ENCODE measurements around the gene SEC14L5.

SEC14L5 gene

DNA sequence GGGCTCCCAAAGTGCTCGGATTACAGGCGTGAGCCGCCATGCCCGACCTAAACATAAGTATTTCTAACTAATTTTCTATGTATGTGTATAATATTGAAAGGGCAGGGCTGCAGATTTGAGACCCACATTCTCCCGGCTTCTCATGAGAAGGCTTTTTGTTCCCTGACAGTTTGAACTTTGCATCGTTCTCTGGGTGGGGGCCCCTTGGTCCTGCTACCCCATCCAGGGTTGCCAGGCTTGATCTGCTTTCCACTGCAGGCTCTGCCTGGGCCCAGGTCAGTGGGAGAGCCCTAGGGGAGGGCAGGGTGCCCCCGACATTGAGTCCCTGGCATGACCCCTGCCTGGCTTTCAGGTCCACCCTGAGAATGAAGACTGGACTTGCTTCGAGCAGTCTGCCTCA lies 32.3 kb downstream of the SEC14L5 start:
- Histone ChIP-seq H3K36me3 (no peaks in the 10 kb centered on the region), H3K27me3 (peaks cover 52% of the 10 kb centered on the region), H3K4me3 (ENCODE audit: low read depth in 1 of 2, low read length in 1 of 2) (no peak overlapping the region), H3K27ac (no peak overlapping the region), H3K4me1 (ENCODE audit: control insufficient read depth in 1 of 2, insufficient read depth in 1 of 2, low read depth in 1 of 2, low read length in 1 of 2) (no peaks in the 10 kb centered on the region), H3K9me3 (no peaks in the 10 kb centered on the region)
- TF ChIP-seq, protein P1, sequence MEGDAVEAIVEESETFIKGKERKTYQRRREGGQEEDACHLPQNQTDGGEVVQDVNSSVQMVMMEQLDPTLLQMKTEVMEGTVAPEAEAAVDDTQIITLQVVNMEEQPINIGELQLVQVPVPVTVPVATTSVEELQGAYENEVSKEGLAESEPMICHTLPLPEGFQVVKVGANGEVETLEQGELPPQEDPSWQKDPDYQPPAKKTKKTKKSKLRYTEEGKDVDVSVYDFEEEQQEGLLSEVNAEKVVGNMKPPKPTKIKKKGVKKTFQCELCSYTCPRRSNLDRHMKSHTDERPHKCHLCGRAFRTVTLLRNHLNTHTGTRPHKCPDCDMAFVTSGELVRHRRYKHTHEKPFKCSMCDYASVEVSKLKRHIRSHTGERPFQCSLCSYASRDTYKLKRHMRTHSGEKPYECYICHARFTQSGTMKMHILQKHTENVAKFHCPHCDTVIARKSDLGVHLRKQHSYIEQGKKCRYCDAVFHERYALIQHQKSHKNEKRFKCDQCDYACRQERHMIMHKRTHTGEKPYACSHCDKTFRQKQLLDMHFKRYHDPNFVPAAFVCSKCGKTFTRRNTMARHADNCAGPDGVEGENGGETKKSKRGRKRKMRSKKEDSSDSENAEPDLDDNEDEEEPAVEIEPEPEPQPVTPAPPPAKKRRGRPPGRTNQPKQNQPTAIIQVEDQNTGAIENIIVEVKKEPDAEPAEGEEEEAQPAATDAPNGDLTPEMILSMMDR (IDR thresholded peaks at IDR 0.05), result no peak

DNA sequence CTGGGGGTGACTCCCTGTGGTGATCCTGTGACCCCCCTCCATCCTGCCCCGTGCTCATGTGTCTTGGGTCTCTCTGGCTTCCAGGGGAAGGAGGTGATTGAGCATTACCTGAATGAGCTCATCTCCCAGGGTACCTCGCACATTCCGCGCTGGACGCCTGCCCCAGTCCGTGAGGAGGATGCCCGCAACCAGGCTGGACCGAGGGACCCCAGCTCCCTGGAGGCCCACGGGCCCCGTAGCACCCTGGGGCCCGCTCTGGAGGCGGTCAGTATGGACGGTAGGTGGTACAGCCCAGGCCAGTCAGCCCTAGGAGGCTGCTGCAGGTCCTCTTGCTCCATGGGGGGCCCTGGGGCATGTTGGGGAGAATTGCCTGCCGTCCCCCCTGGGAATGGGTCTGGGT lies 33.6 kb downstream of the SEC14L5 start:
- TF ChIP-seq, protein P1 (IDR thresholded peaks at IDR 0.05), result no peak
- H3K36me3 ChIP-seq, result no peaks in the 10 kb centered on the region
- H3K4me3 ChIP-seq (ENCODE audit: low read depth in 1 of 2, low read length in 1 of 2), result no peak overlapping the region
- peaks cover 42% of the 10 kb centered on the region for H3K27me3 ChIP-seq
- H3K9me3 ChIP-seq, result no peaks in the 10 kb centered on the region
- no peaks in the 10 kb centered on the region for H3K4me1 ChIP-seq (ENCODE audit: control insufficient read depth in 1 of 2, insufficient read depth in 1 of 2, low read depth in 1 of 2, low read length in 1 of 2)
- H3K27ac ChIP-seq, result no peak overlapping the region

DNA sequence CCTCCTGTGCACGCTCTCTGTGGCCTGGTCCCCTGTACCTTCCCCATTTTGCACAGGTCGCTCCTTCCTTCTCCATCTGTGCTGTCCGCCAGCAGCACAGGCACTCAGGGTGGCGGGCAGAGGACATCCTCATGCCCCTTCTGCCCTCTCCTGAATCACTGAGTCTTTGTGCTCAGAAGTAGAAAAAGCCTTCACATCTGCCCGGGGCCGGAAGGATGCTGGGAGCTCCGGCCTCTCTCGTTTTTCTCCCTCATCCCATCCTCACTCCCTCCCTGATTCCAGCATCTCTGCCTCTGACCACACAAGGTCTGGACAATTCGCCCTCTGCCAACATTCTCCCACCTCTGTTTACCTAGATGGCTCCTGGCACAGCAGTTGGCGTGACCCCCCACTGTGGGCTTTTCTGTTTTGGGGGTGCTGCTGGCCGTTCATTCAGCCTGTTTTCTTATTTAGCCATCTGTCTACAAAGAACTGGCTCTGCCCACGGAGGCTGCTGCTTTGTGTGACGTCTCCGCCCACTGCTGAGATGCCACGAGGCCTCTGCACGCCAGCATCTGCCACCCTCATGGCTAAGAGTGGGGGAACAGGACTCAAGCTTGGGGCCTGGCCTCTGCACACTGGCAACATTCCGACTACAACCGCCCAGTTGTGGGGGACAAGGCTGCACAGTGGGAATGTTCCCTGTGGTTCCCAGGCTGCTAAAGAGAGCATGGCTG lies 36.7 kb downstream of the SEC14L5 start:
- Histone ChIP-seq H3K4me3 (ENCODE audit: low read depth in 1 of 2, low read length in 1 of 2) (no peak overlapping the region), H3K27ac (no peak overlapping the region), H3K4me1 (ENCODE audit: control insufficient read depth in 1 of 2, insufficient read depth in 1 of 2, low read depth in 1 of 2, low read length in 1 of 2) (no peaks in the 10 kb centered on the region), H3K36me3 (no peaks in the 10 kb centered on the region), H3K27me3 (peaks cover 10% of the 10 kb centered on the region), H3K9me3 (no peaks in the 10 kb centered on the region)
- TF ChIP-seq, protein P1 (IDR thresholded peaks at IDR 0.05), result no peak

DNA sequence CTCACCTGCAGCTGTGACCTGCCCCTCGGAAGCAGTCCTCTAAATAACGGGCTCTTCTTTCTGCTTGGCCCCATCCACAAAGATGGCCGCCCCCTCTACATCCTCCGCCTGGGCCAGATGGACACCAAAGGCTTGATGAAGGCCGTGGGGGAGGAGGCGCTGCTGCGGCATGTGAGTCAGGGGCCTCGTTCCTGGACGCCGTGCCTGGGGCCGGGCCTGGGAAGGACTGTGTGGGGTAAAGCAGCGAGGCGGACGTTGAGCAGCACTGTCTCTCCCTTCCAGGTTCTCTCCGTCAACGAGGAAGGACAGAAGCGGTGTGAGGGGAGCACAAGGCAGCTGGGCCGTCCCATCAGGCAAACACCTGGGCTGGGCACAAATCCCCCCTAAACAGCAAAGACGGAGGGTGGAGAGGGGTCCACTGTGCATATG lies 42.5 kb downstream of the SEC14L5 start:
- TF ChIP-seq, protein P1 (IDR thresholded peaks at IDR 0.05), result no peak
- H3K9me3 ChIP-seq, result no peaks in the 10 kb centered on the region

DNA sequence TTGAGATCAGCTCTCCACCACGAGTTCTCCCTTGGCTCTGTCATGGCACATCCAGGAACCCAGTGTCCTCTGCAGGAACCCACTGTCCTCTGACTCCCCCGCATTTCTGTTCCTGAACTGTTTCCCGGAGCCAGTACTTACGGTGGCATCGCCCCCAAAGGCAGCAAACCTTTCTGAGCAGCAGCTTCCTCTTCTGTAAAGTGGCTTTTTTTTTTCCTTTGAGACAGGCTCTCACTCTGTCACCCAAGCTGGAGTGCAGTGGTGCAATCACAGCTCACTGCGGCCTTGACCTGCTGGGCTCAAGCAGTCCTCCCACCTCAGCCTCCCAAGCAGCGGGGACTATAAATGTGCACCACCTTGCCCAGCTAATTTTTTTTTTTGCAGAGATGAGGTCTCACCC lies 43.4 kb downstream of the SEC14L5 start:
- Histone ChIP-seq H3K36me3 (no peaks in the 10 kb centered on the region), H3K4me1 (ENCODE audit: control insufficient read depth in 1 of 2, insufficient read depth in 1 of 2, low read depth in 1 of 2, low read length in 1 of 2) (no peaks in the 10 kb centered on the region), H3K9me3 (no peaks in the 10 kb centered on the region), H3K27me3 (peaks cover 12% of the 10 kb centered on the region), H3K4me3 (ENCODE audit: low read depth in 1 of 2, low read length in 1 of 2) (no peak overlapping the region), H3K27ac (no peak overlapping the region)
- TF ChIP-seq, protein P1 (IDR thresholded peaks at IDR 0.05), result no peak

More for the DNA sequence above, 42.5 kb downstream of the SEC14L5 start:
- peaks cover 15% of the 10 kb centered on the region for H3K27me3 ChIP-seq
- H3K4me1 ChIP-seq (ENCODE audit: control insufficient read depth in 1 of 2, insufficient read depth in 1 of 2, low read depth in 1 of 2, low read length in 1 of 2), result no peaks in the 10 kb centered on the region
- H3K36me3 ChIP-seq, result no peaks in the 10 kb centered on the region
- no peak overlapping the region for H3K27ac ChIP-seq
- no peak overlapping the region for H3K4me3 ChIP-seq (ENCODE audit: low read depth in 1 of 2, low read length in 1 of 2)

Measured in neutrophil (primary cell).